ENCODE measurements around the gene SPTBN5.

The SPTBN5 gene

GRCh38 chr15:41883484-41883825 lies 10.4 kb downstream of the SPTBN5 start:
- DNase-seq (ENCODE audit: low spot score): no peak

GRCh38 chr15:41882689-41883483 lies 11.0 kb downstream of the SPTBN5 start:
- DNase-seq (ENCODE audit: low spot score): peak; percentile 51

GRCh38 chr15:41881920-41882688 lies 11.7 kb downstream of the SPTBN5 start:
- no peak for DNase-seq (ENCODE audit: low spot score)

- no peak for DNase-seq (ENCODE audit: low spot score)
Measured at GRCh38 chr15:41881550-41881919, 12.3 kb downstream of the SPTBN5 start.

GRCh38 chr15:41881086-41881485 lies 12.8 kb downstream of the SPTBN5 start:
- DNase-seq (ENCODE audit: low spot score): no peak

GRCh38 chr15:41880156-41880877 lies 13.5 kb downstream of the SPTBN5 start:
- DNase-seq (ENCODE audit: low spot score): no peak

- no peak for DNase-seq (ENCODE audit: low spot score)
Measured at GRCh38 chr15:41879321-41879845, 14.5 kb downstream of the SPTBN5 start.

- no peak for DNase-seq (ENCODE audit: low spot score)
Measured at GRCh38 chr15:41878355-41878699, 15.5 kb downstream of the SPTBN5 start.

GRCh38 chr15:41877631-41878354 lies 16.1 kb downstream of the SPTBN5 start:
- DNase-seq (ENCODE audit: low spot score): no peak

GRCh38 chr15:41876689-41877088 lies 17.2 kb downstream of the SPTBN5 start:
- DNase-seq (ENCODE audit: low spot score): no peak

- peak; percentile 48 for DNase-seq (ENCODE audit: low spot score)
Measured at GRCh38 chr15:41876007-41876406, 17.8 kb downstream of the SPTBN5 start.

- no peak for DNase-seq (ENCODE audit: low spot score)
Measured at GRCh38 chr15:41874736-41875135, 19.1 kb downstream of the SPTBN5 start.

- DNase-seq (ENCODE audit: low spot score): no peak
Measured at GRCh38 chr15:41873711-41874110, 20.1 kb downstream of the SPTBN5 start.

GRCh38 chr15:41872166-41872747 lies 21.6 kb downstream of the SPTBN5 start:
- no peak for DNase-seq (ENCODE audit: low spot score)

GRCh38 chr15:41871175-41871905 lies 22.5 kb downstream of the SPTBN5 start:
- DNase-seq (ENCODE audit: low spot score): no peak

- no peak for DNase-seq (ENCODE audit: low spot score)
Measured at GRCh38 chr15:41870689-41871081, 23.2 kb downstream of the SPTBN5 start.

- no peak for DNase-seq (ENCODE audit: low spot score)
Measured at GRCh38 chr15:41869770-41870688, 23.8 kb downstream of the SPTBN5 start.

GRCh38 chr15:41868321-41868720 lies 25.5 kb downstream of the SPTBN5 start:
- no peak for DNase-seq (ENCODE audit: low spot score)

- DNase-seq (ENCODE audit: low spot score): no peak
Measured at GRCh38 chr15:41866872-41867579, 26.8 kb downstream of the SPTBN5 start.
